HuH-7.5 (cell line): ENCODE data around the gene MAP4K1.

Experiments
- DNase-seq: peaks from one replicate; pipeline ENCODE4 v3.0.0; 2011; ENCODE audit warnings: low spot score

Gene MAP4K1

GRCh38 chr19:38543807-38544568, 73.8 kb downstream of the MAP4K1 start:
- peak; percentile 68 for DNase-seq

GRCh38 chr19:38543286-38543806, 74.4 kb downstream of the MAP4K1 start:
- no peak for DNase-seq

- no peak for DNase-seq
These were observed 75.7 kb downstream of the MAP4K1 start for GRCh38 chr19:38542040-38542439.

GRCh38 chr19:38539751-38540150, 78.0 kb downstream of the MAP4K1 start:
- DNase-seq, result no peak

- no peak for DNase-seq
These were observed 78.8 kb downstream of the MAP4K1 start for GRCh38 chr19:38538793-38539528.

- DNase-seq, result no peak
These were observed 79.4 kb downstream of the MAP4K1 start for GRCh38 chr19:38538386-38538785.
